ENCODE measurements around the gene VEGFA. TPM values are rescaled to one million over a fixed set of nuclear protein-coding genes. Genes with fewer than 3 reads are reported as not detected.

Gene VEGFA
- total RNA-seq, 1 donor from 2014 or later: 136 TPM

DNA sequence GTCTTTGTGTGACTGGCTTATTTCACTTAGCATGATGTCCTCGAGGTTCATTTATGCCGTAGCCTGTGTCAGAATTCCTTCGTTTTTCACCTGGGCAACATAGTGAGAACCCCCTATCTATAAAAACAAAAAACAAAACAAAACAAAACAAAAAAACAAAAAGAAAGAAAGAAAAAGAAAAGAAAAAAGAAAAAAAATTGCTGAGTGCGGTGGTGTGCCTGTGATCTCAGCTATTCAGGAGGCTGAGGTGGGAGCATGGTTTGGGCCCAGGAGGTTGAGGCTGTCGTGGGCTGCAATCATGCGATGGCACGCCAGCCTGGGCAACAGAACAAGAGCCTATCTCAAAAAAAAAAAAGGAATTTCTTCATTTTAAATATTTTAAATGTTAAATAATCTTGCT, 38.4 kb downstream of the VEGFA start:
- Mint-ChIP-seq H3K4me1 (ENCODE audit: unreplicated experiment) (peaks cover 49% of the 10 kb centered on the region), H3K27ac (no peak overlapping the region)

DNA sequence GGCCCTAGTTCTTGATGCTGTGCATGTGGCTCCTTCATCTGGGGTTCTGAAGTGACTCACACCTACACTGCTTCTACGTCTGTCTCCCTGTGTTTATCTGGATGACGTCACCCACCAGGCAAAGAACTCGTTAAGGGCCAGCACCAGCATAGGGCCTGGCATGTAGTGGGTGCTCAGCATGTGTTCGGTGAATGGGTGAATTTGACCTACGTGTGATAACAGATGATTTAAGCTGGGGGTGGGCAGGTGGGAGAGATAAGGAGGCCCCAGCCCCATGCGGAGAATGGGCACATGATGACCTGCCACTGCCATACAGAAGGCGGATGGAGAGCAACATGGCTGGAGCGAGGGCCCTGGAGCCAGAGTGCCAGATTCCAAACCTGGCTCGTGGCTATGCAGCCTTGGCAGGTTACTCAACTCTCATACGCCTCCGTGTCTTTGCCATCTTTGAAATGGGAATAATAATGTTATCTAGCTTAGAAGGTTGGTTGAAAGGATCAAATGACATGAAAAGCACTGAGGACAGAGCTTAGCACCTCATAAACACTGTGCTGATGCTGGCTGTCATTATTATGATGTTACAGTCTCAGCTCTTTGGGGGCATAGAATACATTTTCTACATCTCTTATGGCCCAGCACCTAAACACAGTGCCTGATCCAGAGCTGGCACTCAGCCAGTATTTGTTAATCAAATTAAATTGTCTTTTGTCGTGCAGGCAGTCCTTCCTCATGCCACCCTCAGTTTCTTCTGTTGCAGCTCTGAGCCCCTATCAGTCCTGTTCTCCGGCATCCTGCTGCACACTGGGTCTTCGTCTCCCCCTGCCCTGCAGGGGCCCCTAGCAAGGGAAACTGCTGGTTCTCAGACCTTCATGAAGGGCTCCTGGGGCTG, 39.6 kb downstream of the VEGFA start:
- no peaks in the 10 kb centered on the region for H3K9me3 Mint-ChIP-seq
- no peaks in the 10 kb centered on the region for H3K36me3 Mint-ChIP-seq
- H3K4me3 Mint-ChIP-seq: no peak overlapping the region
- H3K27ac Mint-ChIP-seq: peak overlapping the region; percentile 19
- no peak for DNase-seq (ENCODE audit: extremely low spot score, unreplicated experiment)
- H3K27me3 Mint-ChIP-seq: no peaks in the 10 kb centered on the region
- TF ChIP-seq, protein P1, sequence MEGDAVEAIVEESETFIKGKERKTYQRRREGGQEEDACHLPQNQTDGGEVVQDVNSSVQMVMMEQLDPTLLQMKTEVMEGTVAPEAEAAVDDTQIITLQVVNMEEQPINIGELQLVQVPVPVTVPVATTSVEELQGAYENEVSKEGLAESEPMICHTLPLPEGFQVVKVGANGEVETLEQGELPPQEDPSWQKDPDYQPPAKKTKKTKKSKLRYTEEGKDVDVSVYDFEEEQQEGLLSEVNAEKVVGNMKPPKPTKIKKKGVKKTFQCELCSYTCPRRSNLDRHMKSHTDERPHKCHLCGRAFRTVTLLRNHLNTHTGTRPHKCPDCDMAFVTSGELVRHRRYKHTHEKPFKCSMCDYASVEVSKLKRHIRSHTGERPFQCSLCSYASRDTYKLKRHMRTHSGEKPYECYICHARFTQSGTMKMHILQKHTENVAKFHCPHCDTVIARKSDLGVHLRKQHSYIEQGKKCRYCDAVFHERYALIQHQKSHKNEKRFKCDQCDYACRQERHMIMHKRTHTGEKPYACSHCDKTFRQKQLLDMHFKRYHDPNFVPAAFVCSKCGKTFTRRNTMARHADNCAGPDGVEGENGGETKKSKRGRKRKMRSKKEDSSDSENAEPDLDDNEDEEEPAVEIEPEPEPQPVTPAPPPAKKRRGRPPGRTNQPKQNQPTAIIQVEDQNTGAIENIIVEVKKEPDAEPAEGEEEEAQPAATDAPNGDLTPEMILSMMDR (conservative IDR thresholded peaks at IDR 0.05): no peak
- peaks cover 55% of the 10 kb centered on the region for H3K4me1 Mint-ChIP-seq (ENCODE audit: unreplicated experiment)

More for the DNA sequence above, 38.4 kb downstream of the VEGFA start:
- no peaks in the 10 kb centered on the region for H3K9me3 Mint-ChIP-seq
- TF ChIP-seq, protein P1 (conservative IDR thresholded peaks at IDR 0.05): no peak
- no peak overlapping the region for H3K4me3 Mint-ChIP-seq
- no peaks in the 10 kb centered on the region for H3K27me3 Mint-ChIP-seq
- H3K36me3 Mint-ChIP-seq: no peaks in the 10 kb centered on the region
- DNase-seq (ENCODE audit: extremely low spot score, unreplicated experiment): no peak

DNA sequence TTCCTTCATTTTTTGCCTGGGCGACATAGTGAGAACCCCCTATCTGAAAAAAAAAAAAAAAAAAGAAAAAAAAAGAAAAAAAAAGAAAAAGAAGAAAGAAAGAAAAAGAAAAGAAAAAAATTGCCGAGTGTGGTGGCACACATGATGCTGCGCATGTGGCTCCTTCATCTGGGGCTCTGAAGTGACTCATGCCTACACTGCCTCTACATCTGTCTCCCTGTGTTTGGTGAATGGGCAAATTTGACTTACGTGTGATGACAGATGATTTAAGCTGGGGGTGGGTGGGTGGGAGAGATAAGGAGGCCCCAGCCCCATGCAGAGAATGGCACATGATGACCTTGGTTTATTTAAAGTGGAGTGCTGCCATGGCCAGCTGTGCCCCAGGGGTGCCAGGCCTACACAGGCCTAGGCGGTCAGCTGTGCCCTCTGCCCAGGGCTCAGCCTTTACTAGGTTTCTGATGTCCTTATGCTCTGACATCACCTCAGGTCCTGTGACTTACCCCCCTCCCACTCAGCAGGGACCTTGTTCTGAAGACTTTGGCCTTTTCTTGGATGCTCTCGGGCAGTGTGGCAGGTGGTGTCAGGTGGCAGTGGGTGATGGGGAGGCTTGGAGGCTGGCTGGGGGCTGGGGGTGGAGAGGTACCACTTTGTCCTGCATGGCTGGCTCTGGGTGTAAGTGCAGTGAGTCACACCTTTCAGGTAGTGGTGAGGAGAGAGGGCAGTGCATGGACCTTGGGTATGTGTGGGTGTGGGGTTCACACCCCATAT, 41.1 kb downstream of the VEGFA start:
- Mint-ChIP-seq H3K4me1 (ENCODE audit: unreplicated experiment) (peaks cover 46% of the 10 kb centered on the region), H3K36me3 (no peaks in the 10 kb centered on the region), H3K27me3 (no peaks in the 10 kb centered on the region), H3K27ac (peak overlapping the region; percentile 75), H3K4me3 (no peak overlapping the region), H3K9me3 (no peaks in the 10 kb centered on the region)
- DNase-seq (ENCODE audit: extremely low spot score, unreplicated experiment): no peak
- TF ChIP-seq, protein P1 (conservative IDR thresholded peaks at IDR 0.05): no peak

DNA sequence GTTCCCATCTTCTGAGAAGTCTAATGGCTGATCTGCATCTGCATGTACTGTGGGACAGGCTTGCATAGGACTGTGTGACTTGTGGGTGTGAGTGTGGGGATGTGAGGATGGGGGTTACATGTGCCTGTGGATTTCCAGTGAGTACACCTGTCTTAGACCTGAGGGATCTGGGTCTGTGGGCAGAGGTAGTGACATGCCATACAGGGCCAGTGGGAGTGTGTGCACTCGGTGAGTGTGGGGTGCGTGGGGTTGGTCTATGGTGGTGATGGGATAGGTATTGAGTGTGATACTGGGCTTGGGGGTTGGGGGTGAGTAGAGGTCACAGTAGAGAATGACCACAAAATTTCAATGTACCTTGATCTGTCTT, 41.7 kb downstream of the VEGFA start:
- Mint-ChIP-seq H3K4me3 (no peak overlapping the region), H3K9me3 (no peaks in the 10 kb centered on the region), H3K27me3 (no peaks in the 10 kb centered on the region), H3K27ac (peak overlapping the region; percentile 75), H3K4me1 (ENCODE audit: unreplicated experiment) (peaks cover 43% of the 10 kb centered on the region), H3K36me3 (no peaks in the 10 kb centered on the region)
- TF ChIP-seq, protein P1 (conservative IDR thresholded peaks at IDR 0.05): no peak
- DNase-seq (ENCODE audit: extremely low spot score, unreplicated experiment): no peak

DNA sequence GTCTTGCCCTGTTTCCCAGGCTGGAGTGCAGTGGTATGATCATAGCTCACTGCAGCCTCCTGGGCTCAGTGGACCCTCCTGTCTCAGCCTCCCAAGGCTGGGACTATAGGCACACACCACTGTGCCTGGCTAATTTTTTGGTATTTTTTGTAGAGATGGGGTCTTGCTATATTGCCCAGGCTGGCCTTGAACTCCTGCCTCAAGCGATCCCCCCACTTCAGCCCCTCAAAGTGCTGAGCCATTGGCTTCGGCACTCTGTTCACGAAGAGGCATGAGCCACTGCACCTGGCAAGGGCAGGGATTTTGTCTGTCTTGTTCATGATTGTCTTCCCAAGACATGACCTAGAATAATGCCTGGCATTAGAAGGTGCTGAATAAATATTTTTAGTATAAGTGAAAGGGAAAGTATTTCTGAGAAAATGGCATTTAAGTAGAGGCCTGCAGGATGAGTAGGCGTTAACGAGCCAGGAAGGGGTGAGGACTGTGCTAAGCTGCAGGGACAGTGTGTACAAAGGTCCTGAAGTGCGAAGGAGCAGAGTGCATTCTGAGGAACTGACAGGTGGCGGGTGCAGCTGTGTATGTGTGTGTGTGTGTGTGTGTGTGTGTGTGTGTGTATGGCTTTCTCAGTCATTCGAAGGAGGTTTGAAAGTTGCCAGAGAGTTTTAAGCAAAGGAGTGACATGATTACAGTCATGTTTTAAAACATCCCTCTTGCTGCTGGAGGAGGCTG, 43.0 kb downstream of the VEGFA start:
- no peak overlapping the region for H3K4me3 Mint-ChIP-seq
- H3K36me3 Mint-ChIP-seq: no peaks in the 10 kb centered on the region
- DNase-seq (ENCODE audit: extremely low spot score, unreplicated experiment): no peak
- H3K27me3 Mint-ChIP-seq: no peaks in the 10 kb centered on the region
- peak overlapping the region; percentile 63 for H3K27ac Mint-ChIP-seq
- H3K4me1 Mint-ChIP-seq (ENCODE audit: unreplicated experiment): peaks cover 40% of the 10 kb centered on the region
- TF ChIP-seq, protein P1 (conservative IDR thresholded peaks at IDR 0.05): no peak
- H3K9me3 Mint-ChIP-seq: no peaks in the 10 kb centered on the region

Data from type B pancreatic cell (in vitro differentiated cells).